GM21529 (cell line): ENCODE measurements around the gene CTR9.

Experiments
- ATAC-seq: cut with Tn5 transposase; IDR thresholded peaks from one replicate; pipeline ENCODE4 v1.9.1; 2021; ENCODE audit not compliant: unreplicated experiment

Gene CTR9

DNA sequence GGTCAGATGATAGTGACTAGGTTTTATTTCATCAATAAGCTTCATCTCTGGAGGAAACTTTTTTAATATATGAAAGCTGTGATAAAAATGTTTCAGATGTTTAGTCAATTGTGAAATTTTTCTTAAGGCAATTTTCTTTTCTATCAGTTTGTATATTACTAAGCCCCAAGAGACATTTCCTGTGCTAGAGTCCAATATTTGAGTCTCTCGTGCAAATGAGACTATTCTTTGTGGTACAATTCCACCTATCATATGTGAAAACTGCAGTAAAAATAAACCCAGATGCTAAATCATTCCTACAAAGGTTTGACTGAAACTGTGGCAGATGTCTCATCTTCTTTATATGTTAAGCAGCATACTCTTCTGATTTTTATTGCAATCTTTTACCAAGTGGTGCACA lies 28.0 kb downstream of the CTR9 start:
- no peak for ATAC-seq

DNA sequence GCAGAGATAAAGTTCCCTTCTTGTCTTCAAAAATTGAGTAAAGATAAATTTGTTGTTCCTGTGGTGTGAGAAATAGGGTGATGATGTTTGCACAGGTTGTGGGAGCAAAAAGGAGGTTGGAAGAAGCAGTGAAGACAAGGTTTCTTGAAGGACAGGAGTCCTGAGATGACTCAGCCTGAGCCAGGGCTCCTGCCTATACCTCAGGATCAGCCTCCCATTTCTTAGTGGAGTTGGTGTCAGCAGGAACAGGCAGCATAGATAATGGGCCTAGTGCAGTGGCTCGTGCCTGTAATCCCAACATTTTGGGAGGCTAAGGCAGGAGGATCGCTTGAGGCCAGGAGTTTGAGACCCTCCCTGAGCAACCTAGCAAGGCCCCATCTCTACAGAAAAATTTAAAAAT lies 29.0 kb downstream of the CTR9 start:
- no peak for ATAC-seq

DNA sequence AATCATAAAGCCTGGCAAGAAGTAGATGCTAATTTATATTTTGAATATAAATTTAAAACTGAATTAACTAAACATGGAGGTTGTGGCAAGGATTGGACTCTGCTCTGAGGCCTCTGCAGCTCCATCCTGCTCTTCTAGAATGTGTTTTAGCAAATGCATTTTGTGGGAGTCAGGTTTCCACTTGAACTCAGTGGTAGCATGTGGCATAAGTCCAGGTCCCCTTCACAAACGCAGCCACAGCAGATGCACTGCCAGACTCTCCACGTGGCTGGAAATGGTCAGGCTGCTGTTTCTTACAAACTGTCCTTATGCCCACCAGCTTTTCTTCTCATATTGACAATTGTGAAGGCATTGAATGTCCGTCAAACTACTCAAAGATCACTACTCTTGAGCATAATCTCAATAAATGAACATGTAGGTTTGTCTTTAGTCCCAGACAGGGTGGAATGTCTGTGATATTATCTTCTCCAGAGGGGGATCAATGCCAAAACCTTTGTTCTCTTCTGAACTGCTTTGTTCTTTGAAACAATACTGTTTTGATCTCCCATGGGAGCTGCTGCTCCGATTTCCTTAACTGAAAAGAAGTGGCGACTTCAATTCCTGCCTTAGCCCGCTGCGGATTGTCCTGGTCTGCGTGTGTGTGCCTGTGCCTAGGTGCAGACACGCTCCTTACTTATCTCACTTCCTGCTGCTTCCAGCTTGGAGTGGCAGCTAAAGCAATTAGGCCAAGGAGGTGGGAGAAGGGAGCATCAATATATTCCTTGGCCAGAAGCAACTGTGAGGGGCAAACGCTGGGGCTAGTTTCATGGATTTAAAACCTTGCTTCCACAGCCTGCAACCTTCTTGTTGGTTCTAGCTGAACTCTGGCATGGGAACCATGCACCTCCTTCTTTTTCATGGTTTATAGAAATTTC lies 33.4 kb downstream of the CTR9 start:
- ATAC-seq = no peak

DNA sequence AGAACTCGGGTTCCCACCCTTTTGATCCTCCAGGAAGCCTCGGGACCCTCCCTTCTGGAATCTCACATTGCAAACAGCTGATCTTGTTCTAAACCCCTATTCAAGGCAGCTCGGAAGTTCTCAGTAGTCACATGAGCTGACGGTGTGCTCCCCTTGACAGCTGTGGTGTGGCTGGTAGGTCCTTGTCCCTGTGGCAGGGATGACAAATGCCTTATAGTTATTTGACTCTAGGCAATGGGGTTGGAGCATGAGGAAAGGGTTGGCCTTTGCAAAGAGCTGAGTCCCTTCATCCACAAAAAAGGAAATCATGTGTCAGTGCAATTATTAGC lies 34.1 kb downstream of the CTR9 start:
- ATAC-seq = no peak

DNA sequence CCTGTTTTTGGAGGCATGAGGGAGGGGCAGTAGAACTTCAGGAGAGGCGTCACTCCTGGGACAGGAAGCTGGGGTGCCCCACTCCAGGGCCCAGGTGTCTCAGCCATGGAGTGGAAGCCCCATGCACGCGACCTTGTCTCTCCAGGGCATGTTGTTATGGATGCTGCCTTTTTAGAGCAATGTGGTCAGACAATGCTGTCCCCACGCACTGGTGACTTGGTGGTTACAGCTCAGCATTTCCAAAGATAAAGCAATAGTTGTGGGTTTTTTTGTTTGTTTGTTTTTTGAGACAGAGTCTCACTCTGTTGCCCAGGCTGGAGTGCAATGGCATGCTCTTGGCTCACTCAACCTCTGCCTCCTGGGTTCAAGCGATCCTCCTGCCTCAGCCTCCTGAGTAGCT lies 35.4 kb downstream of the CTR9 start:
- no peak for ATAC-seq

DNA sequence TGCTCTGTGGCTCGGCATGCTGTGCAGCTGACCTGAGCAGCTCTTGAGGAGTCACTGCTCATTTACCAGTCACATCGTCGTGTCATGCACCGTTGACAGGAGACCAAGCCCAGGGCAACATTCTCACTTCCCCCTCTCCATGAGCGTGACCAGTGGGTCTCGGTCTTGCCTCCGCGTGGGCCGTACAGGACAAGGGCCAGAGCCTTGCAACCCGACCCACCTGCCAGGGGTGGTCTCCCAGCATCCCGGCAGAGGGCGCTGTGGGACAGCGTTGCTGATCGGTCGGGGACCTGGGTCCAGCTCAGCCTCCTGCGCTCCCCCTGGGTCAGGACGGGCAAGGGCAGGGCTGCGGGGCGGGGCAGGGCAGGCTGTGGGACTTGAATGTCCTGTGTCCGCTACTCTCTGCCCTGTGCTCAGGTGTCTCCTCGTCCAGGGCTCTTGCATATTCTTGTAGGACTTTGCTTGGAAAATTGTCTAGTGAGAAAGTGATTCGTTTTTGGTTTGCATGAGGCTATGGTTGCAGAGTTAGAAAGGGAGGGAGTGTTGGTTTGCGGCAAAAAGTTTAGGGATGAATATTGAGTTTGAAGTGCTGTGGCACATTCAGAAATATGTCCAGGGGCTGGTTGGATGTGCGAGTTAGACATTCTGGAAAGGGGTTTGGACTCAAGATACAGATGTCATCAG lies 41.5 kb downstream of the CTR9 start:
- ATAC-seq = peak; percentile 91

DNA sequence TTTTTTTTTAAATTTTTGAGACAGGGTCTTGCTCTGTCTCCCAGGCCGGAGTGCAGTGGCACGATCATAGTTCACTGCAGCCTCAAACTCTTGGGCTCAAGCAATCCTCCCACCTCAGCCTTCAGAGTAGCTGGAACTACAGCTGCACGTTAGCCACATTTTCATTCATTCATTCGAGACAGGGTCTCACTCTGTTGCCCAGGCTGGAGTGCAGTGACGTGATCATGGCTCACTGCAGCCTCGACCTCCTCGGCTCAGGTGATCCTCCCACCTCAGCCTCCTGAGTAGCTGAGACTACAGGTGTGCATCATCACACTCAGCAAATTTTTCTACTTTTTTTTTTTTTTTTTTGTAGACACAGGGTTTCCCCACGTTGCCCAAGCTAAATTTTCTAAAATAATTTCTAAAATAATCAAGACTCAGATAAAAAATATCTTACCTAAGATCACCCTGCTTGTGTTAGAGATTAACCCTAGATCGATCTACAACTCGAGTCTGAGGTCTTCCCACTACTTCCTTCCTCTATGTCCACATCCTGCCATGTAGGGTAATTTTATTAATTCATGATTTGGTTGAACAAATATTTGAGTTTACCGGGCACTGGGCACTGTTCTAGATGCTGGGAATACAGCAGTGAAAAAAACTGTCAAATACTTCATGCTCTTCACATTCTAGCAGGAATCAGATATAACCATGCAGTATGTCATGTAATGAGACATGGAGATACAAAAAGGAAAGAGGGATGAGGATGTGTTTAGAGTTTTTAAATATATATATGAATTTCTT lies 42.6 kb downstream of the CTR9 start:
- no peak for ATAC-seq

DNA sequence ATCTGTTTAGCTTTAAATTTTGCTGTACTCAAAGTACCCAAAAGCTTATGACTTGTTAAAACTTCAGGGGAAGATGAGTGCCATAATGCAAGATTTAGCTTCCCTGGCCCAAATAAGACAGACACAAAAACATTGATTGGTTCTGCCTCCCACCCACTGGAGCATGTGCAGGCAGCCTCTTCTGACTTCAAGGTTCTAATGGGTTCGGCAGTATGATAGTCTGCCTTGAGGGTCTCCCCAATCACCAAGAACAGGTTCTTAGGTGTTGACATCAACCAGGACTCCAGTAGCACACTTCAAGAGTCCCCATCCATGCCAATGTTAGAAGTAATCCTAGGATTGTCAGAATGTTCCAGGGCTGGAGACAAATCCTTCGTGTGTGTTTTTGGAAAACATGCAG lies 45.1 kb downstream of the CTR9 start:
- ATAC-seq = no peak

DNA sequence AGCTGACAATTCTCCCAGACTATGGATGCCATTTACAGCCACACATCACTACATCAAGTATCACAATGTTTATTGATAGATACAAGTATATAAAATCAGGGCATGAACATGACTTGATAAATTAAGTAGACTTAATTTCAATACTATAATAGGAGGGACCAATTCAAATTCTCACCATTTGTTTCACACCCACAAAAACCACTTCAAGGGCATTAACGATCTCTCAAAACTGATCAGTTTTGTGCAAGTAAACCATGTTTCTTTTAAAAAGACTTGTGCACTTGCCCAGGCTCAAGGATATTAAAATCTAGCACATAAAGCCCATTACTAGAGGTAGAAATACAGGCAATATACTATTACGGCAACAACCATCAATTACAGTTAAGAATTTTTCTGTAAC lies 46.0 kb downstream of the CTR9 start:
- no peak for ATAC-seq

DNA sequence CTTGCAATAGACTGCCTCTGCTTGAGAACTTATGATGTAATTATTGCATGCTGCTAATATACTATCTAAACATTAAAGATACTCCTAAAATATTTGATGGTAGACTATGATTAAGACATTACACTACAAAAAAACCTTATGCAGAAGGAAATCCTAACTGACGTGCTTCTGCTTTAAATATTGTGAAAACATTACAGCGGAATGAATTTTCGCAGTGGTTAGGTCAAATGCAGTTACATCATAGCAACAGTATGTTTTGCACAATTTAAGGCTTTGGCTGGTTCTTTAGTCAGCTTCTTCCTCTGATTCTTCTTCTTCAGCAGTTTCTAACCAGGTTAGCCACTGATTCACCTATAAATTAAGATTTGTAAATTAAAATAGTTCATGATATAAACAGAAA lies 46.5 kb downstream of the CTR9 start:
- no peak for ATAC-seq

DNA sequence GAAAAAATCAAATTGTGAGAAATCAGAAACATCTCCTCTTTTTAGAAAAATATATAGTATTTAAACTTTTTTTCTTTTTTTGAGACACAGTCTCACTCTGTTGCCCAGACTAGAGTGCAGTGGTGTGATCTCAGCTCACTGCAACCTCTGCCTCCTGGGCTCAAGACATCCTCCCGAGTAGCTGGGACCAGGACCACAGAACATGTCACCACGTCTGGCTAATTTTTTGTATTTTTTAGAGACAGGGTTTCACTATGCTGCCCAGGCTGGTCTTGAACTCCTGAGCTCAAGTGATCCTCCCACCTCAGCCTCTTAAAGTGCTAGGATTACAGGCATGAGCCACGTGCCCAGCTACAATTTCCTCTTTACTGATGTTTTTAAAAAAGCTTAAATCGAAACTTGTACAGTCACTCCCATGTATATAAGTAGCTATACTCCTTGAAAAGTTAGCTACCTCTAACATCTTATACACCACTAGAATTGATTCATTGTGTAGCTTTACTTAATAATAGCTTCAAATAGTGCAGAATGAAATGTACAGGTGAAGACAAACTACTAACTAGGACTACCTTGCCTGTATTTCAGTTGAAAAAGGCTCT lies 47.4 kb downstream of the CTR9 start:
- no peak for ATAC-seq

DNA sequence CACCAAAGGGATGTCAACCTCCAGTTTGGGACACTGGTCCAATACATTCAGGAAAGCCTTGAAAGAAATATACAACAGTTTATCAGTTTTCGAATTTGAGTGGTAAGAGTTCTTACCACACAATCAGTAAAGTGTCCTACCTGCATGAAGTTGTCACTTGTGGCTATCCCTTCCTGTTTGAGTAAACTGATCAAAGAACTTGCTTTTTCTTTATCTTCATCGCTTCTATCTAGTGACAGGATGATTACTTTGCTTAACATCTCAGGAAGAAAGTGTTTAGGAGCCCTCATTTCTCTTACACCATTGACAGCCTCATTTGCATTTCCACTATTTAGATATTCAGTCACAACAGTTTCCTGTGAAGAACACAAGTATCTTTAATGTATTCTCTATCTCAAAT lies 49.2 kb downstream of the CTR9 start:
- ATAC-seq = no peak

DNA sequence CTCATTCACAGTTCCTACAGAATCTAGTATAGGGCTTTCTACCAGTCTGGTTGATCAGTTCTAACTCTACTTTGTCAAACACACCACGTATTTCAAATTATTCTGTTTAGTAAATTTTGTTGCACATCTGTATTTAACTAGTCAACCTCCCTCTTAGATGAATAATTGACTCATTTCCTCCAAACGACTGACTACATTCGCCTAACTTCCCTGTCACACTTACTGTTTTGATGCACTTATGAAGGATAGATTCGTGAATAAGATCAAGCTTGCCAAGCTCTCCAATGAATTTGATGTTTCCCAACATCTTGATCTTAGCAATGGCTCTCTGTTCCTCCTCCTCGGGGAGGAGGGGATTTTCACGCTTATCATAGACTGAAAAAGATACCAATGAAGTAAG lies 52.6 kb downstream of the CTR9 start:
- ATAC-seq = no peak

DNA sequence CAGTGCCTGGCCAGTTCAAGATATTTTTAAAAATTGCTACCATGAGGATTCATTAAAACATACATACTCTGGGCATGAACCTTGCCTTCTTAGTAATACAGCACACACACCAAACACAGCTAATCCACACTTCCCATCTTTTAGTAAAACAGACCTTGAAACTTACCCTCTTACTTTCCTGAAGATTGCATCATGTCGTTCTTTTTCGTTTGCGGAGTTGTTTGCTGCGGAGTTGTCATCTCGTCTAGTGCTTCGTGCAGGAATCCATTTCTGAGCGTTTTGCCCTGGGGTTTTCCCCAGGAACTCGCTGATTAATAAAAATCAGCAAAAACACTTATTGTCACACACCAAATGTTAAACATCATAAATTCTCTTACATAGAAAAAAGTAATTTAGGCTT lies 54.7 kb downstream of the CTR9 start:
- ATAC-seq = no peak

DNA sequence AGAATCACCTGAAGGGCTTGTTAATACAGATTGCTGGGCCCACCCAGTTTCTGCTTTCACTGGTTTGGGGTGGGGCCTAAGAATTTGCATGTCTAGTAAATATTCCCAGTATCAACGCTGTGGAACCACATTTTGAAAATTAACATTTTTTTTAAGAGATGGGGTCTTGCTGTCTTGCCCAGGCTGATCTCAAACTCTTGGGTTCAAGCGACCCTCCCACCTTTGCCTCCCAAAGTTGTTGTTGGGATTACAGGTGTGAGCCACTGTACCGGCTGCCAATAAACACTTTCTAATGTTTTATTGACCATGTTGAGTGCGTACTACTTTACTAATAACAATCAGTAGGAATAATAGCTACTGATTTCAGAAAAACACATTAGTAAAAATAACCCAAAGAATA lies 55.2 kb downstream of the CTR9 start:
- ATAC-seq = no peak

DNA sequence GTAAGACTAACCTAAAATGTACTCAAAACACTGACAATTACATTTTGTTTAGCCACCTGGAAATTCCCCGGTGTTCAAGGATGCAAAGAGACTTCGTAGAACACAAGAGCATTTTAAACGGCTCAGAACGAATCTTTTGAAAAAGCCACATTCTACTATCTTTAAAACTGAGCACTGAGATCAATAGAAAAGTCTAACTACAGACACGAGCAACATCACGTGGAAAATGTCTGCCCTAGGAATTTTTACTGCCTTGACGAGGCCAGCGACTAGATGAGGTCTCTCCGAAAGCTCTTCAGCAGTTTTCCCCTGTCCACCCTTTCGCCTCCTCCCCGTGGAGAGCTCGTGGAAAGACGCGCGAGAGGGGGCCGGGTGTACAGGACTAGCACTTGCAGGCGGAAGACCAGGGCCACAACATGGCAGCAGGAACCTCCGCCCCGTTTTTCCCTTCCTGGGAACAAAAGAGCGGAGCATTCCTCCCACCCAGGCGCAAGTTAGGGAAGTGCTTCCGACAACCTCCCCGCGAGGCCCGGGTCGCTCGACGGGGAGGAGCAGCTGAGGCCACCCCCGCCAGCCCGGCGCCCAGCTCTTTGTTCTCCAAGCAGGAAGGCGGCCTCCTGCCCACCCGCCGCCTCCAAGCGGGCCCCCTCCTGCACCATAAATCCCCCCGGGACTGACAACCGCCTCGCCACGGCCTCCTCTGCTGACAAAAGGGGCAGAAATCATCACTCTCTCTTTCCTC lies 56.6 kb downstream of the CTR9 start:
- ATAC-seq = no peak

DNA sequence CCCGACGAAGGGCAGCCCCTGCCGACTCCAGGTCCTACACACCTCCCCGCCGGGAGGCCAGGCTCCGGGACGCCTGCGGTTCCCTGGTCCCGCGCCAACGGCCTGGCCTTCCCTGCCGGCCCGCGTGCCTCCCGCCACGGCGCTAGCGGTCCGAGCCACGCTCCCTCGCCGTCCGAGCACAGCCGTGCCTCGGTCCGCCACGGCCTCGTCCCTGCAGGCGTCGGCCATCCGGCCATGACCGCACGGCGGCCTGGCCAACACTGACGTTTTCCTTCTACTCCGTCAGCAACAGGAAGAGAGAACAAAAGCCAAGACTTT lies 57.1 kb downstream of the CTR9 start:
- no peak for ATAC-seq

DNA sequence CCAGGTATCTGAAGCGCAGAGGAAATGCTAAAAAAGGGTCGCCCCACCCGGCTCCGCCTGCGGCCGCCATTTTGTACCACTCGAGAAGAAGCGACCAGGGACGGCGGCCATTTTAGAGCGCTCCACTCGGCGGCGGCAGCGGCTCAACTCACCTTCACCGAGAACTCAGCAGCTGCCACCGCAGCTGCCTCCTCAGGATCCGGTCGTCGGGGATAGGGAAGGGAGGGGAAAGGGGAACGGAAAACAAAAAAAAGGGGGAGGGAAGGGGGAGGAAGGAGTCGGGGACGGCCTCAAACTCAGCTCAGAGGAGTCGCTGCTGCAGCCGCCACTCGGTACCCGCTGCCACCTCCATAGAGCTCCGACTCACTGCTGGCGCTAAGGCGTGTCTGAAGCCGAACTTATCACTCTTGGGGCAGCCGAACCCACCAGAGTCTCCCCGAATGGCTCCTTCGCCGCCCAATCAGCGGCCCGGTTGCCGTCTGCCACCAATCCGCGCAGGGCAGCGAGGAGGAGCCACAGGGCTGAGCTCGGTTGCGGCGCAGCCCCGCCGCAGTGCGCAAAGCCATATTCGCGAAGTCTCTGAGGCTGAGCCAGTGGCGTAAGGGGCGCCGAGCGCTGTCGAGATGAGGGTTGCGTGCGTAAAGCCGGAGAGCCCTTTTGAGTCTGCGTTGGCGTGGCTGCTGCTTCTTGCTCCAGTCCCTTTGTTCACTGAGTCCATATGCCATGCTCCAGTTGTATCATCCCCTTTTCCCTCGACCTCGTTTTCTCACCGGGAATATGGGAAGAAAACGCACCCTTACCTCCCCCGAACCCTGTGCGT lies 57.7 kb downstream of the CTR9 start, which contains the start of gene EIF4G2:
EIF4G2 (minus strand) TSS at position 374 of the 820 bp plus-strand sequence.
- peak; percentile 94 for ATAC-seq

DNA sequence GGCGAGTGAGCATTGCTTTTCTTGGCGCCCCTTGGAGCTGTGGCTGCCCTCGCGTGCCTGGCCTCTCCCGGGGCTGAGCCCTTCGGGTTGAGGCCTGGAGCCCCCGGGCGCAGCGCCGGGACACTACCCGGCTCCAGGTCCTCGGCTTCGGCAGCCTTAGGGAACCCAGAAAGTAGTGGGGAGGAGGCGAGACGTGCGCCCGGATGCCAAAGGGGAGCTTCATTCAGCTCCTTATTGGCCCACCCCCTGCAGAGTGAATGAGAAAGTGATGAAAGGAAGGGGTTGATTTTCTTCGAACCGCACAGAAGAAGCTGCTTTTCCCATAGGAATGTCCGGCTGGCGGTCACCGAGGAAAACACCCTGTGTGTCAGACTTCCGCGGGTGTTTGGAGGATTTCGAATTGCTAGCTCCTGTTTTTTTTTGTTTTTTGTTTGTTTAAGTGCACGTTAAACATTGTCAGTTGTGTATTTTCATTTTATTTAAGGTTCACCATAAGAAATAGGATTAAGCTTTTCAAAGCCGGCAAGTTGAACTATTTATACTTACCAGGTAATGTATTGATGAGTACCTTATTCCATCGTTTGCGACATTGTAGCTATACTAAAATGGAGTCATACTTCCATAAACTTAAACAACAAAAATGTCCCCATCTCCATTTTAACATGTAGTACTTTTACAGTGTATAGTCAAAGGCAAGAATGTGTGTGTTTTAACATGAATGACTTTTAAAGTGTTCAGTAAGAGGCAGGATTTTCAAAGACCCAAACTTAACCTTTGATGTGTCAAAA lies 58.5 kb downstream of the CTR9 start:
- ATAC-seq = peak; percentile 12
